ENCODE measurements around the gene RBPJL. TPM values are rescaled to one million over a fixed set of nuclear protein-coding genes. Genes with fewer than 3 reads are reported as not detected.

The RBPJL gene
- total and polyA plus RNA-seq, 4 donors = 0.08 to 0.38 TPM; not detected in 2

- Histone ChIP-seq H3K4me1 (ENCODE audit: control insufficient read depth in 1 of 2, insufficient read depth in 2 of 2, low read length in 2 of 2) (no peaks in the 10 kb centered on the region), H3K36me3 (ENCODE audit: control insufficient read depth in 1 of 2, insufficient read depth in 2 of 2, low read length in 1 of 2) (peaks cover 0 to 13% of the 10 kb centered on the region in 2 donors), H3K27ac (ENCODE audit: low read depth in 1 of 2, low read length in 2 of 2) (no peak overlapping the region), H3K9me3 (ENCODE audit: control insufficient read depth, low read length) (no peaks in the 10 kb centered on the region), H3K4me3 (ENCODE audit: low read length in 2 of 2) (no peak overlapping the region), H3K27me3 (ENCODE audit: control insufficient read depth in 1 of 2, insufficient read depth in 2 of 2, low read length in 1 of 2) (no peaks in the 10 kb centered on the region)
- WGBS, 2 donors = 94 to 95% methylated on average over 3 of the region's 3 CpGs
- ATAC-seq (ENCODE audit: low FRiP score) (no peak), DNase-seq (peak in 1 of 2 donors; percentile 27)
- intact Hi-C loops (cut with DNase I) = no loop called here
Observed at GRCh38 chr20:45330476-45330875, 23.8 kb downstream of the RBPJL start.

- Histone ChIP-seq H3K36me3 (ENCODE audit: control insufficient read depth in 1 of 2, insufficient read depth in 2 of 2, low read length in 1 of 2) (no peaks in the 10 kb centered on the region), H3K27me3 (ENCODE audit: control insufficient read depth in 1 of 2, insufficient read depth in 2 of 2, low read length in 1 of 2) (no peaks in the 10 kb centered on the region), H3K27ac (ENCODE audit: low read depth in 1 of 2, low read length in 2 of 2) (peak overlapping the region; percentile 52 to 83), H3K4me3 (ENCODE audit: low read length in 2 of 2) (no peak overlapping the region), H3K9me3 (ENCODE audit: control insufficient read depth, low read length) (no peaks in the 10 kb centered on the region), H3K4me1 (ENCODE audit: control insufficient read depth in 1 of 2, insufficient read depth in 2 of 2, low read length in 2 of 2) (peaks cover 0 to 4% of the 10 kb centered on the region in 2 donors)
- ATAC-seq (ENCODE audit: low FRiP score) (peak; percentile 67), DNase-seq (peak; percentile 78 to 86)
- WGBS, 2 donors = 40 to 47% methylated on average over 11 of the region's 11 CpGs
- intact Hi-C loops (cut with DNase I) = loop anchor here in 1 of 2 donors (5.0 kb wide), 1 partner anchor 81 kb away; the partner anchor contains the start of gene PIGT
Observed at GRCh38 chr20:45336530-45337366, 30.1 kb downstream of the RBPJL start.

GRCh38 chr20:45337367-45338120 lies 30.9 kb downstream of the RBPJL start:
- intact Hi-C loops (cut with DNase I) = loop anchor here in 1 of 2 donors (5.0 kb wide), 1 partner anchor 80 kb away; the partner anchor contains the start of gene PIGT
- peak; percentile 85 to 90 for DNase-seq
- ATAC-seq (ENCODE audit: low FRiP score) = peak; percentile 67
- WGBS, 2 donors = 28 to 33% methylated on average over 15 of the region's 15 CpGs
- Histone ChIP-seq H3K36me3 (ENCODE audit: control insufficient read depth in 1 of 2, insufficient read depth in 2 of 2, low read length in 1 of 2) (no peaks in the 10 kb centered on the region), H3K27me3 (ENCODE audit: control insufficient read depth in 1 of 2, insufficient read depth in 2 of 2, low read length in 1 of 2) (no peaks in the 10 kb centered on the region), H3K4me1 (ENCODE audit: control insufficient read depth in 1 of 2, insufficient read depth in 2 of 2, low read length in 2 of 2) (peaks cover 0 to 4% of the 10 kb centered on the region in 2 donors), H3K4me3 (ENCODE audit: low read length in 2 of 2) (no peak overlapping the region), H3K27ac (ENCODE audit: low read depth in 1 of 2, low read length in 2 of 2) (peak overlapping the region; percentile 87 to 92), H3K9me3 (ENCODE audit: control insufficient read depth, low read length) (no peaks in the 10 kb centered on the region)

GRCh38 chr20:45338121-45339030 lies 31.7 kb downstream of the RBPJL start:
- H3K4me3 ChIP-seq (ENCODE audit: low read length in 2 of 2) = no peak overlapping the region
- peak overlapping the region; percentile 87 to 92 for H3K27ac ChIP-seq (ENCODE audit: low read depth in 1 of 2, low read length in 2 of 2)
- WGBS, 2 donors = 88 to 94% methylated on average over 11 of the region's 11 CpGs
- H3K27me3 ChIP-seq (ENCODE audit: control insufficient read depth in 1 of 2, insufficient read depth in 2 of 2, low read length in 1 of 2) = no peaks in the 10 kb centered on the region
- H3K9me3 ChIP-seq (ENCODE audit: control insufficient read depth, low read length) = no peaks in the 10 kb centered on the region
- H3K4me1 ChIP-seq (ENCODE audit: control insufficient read depth in 1 of 2, insufficient read depth in 2 of 2, low read length in 2 of 2) = peaks cover 0 to 4% of the 10 kb centered on the region in 2 donors
- no peak for ATAC-seq (ENCODE audit: low FRiP score)
- intact Hi-C loops (cut with DNase I) = loop anchor here in 1 of 2 donors (5.0 kb wide), 1 partner anchor 79 kb away; the partner anchor contains the start of gene PIGT
- H3K36me3 ChIP-seq (ENCODE audit: control insufficient read depth in 1 of 2, insufficient read depth in 2 of 2, low read length in 1 of 2) = no peaks in the 10 kb centered on the region
- no peak for DNase-seq

- ATAC-seq (ENCODE audit: low FRiP score) (no peak), DNase-seq (no peak)
- H3K36me3 ChIP-seq (ENCODE audit: control insufficient read depth in 1 of 2, insufficient read depth in 2 of 2, low read length in 1 of 2) = no peaks in the 10 kb centered on the region
- peaks cover 0 to 4% of the 10 kb centered on the region in 2 donors for H3K4me1 ChIP-seq (ENCODE audit: control insufficient read depth in 1 of 2, insufficient read depth in 2 of 2, low read length in 2 of 2)
- H3K27me3 ChIP-seq (ENCODE audit: control insufficient read depth in 1 of 2, insufficient read depth in 2 of 2, low read length in 1 of 2) = no peaks in the 10 kb centered on the region
- H3K9me3 ChIP-seq (ENCODE audit: control insufficient read depth, low read length) = no peaks in the 10 kb centered on the region
- no peak overlapping the region for H3K4me3 ChIP-seq (ENCODE audit: low read length in 2 of 2)
- intact Hi-C loops (cut with DNase I) = loop anchor here in 1 of 2 donors (5.0 kb wide), 1 partner anchor 78 kb away; the partner anchor contains the start of gene PIGT
- 88 to 90% methylated on average over 6 of the region's 6 CpGs for WGBS, 2 donors
- peak overlapping the region; percentile 71 to 92 for H3K27ac ChIP-seq (ENCODE audit: low read depth in 1 of 2, low read length in 2 of 2)
Observed at GRCh38 chr20:45339084-45339483, 32.4 kb downstream of the RBPJL start.

GRCh38 chr20:45339799-45340198 lies 33.2 kb downstream of the RBPJL start:
- intact Hi-C loops (cut with DNase I) = loop anchor here (5.0 kb wide), 2 partner anchors 78 to 443 kb away; partner anchors contain the start of gene PIGT (in 1 of the 2)
- WGBS, 2 donors = 96 to 97% methylated on average over 2 of the region's 2 CpGs
- H3K4me3 ChIP-seq (ENCODE audit: low read length in 2 of 2) = no peak overlapping the region
- no peaks in the 10 kb centered on the region for H3K27me3 ChIP-seq (ENCODE audit: control insufficient read depth in 1 of 2, insufficient read depth in 2 of 2, low read length in 1 of 2)
- no peak for DNase-seq
- no peak for ATAC-seq (ENCODE audit: low FRiP score)
- H3K9me3 ChIP-seq (ENCODE audit: control insufficient read depth, low read length) = no peaks in the 10 kb centered on the region
- no peak overlapping the region for H3K27ac ChIP-seq (ENCODE audit: low read depth in 1 of 2, low read length in 2 of 2)
- H3K36me3 ChIP-seq (ENCODE audit: control insufficient read depth in 1 of 2, insufficient read depth in 2 of 2, low read length in 1 of 2) = no peaks in the 10 kb centered on the region
- peaks cover 0 to 4% of the 10 kb centered on the region in 2 donors for H3K4me1 ChIP-seq (ENCODE audit: control insufficient read depth in 1 of 2, insufficient read depth in 2 of 2, low read length in 2 of 2)

- intact Hi-C loops (cut with DNase I) = loop anchor here in 1 of 2 donors (5.0 kb wide), 1 partner anchor 442 kb away; no protein-coding TSS in a partner anchor
- ATAC-seq (ENCODE audit: low FRiP score) (no peak), DNase-seq (no peak)
- peaks cover 0 to 4% of the 10 kb centered on the region in 2 donors for H3K4me1 ChIP-seq (ENCODE audit: control insufficient read depth in 1 of 2, insufficient read depth in 2 of 2, low read length in 2 of 2)
- no peak overlapping the region for H3K27ac ChIP-seq (ENCODE audit: low read depth in 1 of 2, low read length in 2 of 2)
- no peaks in the 10 kb centered on the region for H3K9me3 ChIP-seq (ENCODE audit: control insufficient read depth, low read length)
- H3K4me3 ChIP-seq (ENCODE audit: low read length in 2 of 2) = no peak overlapping the region
- H3K36me3 ChIP-seq (ENCODE audit: control insufficient read depth in 1 of 2, insufficient read depth in 2 of 2, low read length in 1 of 2) = no peaks in the 10 kb centered on the region
- WGBS, 2 donors = 85 to 89% methylated on average over 5 of the region's 5 CpGs
- H3K27me3 ChIP-seq (ENCODE audit: control insufficient read depth in 1 of 2, insufficient read depth in 2 of 2, low read length in 1 of 2) = no peaks in the 10 kb centered on the region
Observed at GRCh38 chr20:45340236-45340847, 33.7 kb downstream of the RBPJL start.
